ENCODE data around the gene KCNMB4.
A peak's percentile ranks its signal among the peaks of the same experiment; 100 is the strongest.
"Not testable (repeated sequence)": the region's sequence is repeated elsewhere in the genome, so short reads cannot be mapped to it uniquely, and the experiment has no call there.

The KCNMB4 gene

DNA sequence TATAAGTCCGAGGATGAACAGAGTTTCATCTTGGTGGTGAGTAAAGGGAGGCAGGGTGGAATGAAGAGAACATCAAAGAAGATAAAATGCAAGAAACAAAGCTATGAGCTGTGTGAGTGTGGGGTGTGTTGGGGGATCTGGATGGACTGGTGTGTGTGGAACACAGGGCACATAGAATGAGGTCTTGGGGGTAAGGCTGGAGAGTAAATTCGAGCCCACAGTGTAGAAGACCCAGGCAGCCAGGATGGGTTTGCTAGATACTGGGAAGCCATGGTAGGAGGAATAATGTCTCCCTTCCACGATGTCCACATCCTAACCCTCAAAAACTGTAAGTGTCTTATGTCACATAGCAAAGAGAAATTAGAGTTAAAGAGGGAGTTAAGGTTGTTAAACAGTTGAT is 6.8 kb downstream of the KCNMB4 start:
- no peak for DNase-seq (ENCODE audit: low read depth)

GRCh38 chr12:70379846-70380245 is 13.8 kb downstream of the KCNMB4 start:
- no peak for DNase-seq (ENCODE audit: low read depth)

DNA sequence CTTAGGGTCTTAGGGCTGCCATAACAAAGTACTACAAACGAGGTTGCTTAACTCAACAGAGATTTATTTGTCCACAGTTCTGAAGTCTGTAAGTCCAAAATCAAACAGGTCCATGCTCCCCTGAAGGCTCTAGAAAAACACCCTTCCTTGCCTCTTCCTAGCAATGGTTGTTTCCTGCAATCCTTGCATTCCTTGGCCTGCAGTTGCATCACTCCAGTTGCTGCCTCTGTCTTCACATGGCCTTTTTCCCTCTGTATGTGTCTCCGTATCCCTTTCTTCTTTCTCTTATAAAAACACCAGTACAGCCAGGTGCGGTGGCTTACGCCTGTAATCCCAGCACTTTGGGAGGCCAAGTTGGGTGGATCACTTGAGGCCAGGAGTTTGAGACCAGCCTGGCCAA is 17.4 kb downstream of the KCNMB4 start:
- DNase-seq (ENCODE audit: low read depth), result no peak

GRCh38 chr12:70383886-70384285 is 17.8 kb downstream of the KCNMB4 start:
- no peak for DNase-seq (ENCODE audit: low read depth)

DNA sequence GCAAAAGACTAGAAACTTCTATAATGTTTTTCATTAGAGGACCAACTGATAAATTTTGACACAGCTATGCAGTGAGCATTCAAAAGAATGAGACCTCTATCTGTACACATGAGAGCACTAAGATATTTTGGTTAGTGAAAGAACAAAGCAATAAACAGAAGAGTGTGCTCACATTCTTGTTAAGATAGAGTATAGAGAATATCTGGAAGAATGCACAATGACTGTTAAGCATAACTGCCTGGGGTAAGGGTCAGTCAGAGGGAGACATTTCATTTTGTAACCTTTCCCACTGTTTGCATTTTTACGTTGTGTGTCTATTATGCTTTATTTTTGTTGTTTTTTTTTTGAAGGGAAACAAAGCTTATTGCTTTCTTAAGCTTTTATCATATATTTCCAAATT is 20.7 kb downstream of the KCNMB4 start:
- no peak for DNase-seq (ENCODE audit: low read depth)

DNA sequence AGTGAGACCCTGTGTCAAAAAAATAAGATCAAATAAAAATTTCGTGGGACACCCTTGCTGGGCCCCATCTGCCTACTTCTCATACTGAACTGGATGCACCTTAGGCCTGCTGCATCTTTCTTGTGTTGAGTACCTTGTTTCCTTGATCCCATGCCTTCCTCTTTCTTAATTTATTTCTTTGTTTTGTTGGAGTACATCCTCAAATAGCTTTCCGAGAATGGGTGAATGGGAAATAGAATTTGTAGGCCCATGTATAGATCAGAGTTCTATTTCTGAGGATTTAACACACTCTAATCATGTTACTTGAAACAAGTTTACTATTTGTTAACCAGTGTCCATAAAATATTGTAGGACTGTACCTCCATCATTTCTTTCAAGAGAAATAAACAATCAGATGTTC is 23.6 kb downstream of the KCNMB4 start:
- no peak for DNase-seq (ENCODE audit: low read depth)

- not testable (repeated sequence) for DNase-seq (ENCODE audit: low read depth)
Measured at GRCh38 chr12:70392631-70393030, 26.5 kb downstream of the KCNMB4 start.

DNA sequence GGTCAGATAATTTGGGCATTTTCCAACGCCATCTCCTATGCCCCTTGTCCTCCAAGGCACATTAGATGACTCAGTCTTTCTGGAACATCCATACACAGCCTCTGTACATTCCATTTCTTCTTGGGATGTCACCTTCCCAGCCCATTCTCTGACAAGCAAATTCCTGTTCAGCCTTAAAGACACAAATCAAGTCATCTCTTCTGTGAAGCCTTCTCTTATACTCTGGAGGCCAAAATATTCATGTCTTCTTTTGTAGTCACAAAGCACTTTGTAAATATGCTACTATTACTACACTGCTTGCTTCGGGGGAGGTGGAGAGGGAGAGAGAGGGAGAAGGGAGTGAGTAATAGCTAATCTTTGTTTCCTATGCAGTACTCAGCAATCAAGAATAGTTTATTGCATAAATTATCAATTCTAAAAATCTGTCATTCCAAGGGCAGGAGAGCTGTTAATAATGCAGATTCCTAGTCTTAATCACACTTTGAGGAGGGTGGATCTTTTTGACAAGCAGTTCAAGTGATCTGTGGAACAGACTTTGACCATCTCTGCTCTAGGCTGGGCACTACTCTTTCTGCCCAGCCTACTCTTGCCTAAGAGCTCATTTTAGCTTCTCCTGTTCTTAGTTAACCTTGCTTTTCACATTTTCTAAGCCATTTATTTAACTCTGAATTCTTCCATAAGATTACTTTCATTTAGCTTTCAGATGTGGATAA is 27.9 kb downstream of the KCNMB4 start:
- peak; percentile 10 for DNase-seq (ENCODE audit: low read depth)

DNA sequence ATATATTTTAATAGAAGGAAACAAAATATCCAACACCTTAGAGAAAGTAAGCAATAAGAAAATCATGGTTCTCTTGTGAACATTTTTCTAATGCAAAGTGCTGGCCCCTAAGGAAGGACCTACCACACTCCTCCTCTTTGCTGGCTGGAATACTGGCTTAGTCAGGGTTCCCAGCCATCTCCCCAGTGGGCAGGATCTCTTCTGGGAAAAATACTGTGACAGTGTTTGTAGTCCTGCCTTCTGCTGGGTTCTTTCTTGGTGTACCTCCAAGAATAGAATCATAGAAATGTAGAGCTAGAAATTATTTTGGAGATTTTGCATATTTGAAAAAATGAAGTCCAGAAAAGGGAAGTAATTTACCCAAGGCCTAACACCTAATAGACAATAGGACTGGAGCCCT is 31.9 kb downstream of the KCNMB4 start:
- no peak for DNase-seq (ENCODE audit: low read depth)

DNA sequence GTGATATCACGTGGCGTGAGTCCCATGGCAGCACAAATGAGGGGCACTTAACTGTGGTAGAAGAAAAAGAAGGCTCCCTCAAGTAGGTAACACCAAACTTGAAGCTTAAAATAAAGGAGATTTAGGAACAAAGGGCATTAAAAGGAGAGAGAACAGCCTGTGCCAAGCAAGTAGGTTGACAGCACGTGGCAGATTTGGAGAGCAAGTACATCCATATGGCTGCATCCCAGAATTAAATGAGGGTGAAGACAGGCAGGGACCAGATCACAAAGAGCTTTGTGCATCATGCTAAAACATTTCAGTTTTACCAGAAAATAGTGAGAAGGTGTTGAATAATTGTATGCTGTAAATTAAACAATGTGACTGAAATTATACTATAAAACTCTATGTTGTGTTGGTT is 32.8 kb downstream of the KCNMB4 start:
- DNase-seq (ENCODE audit: low read depth), result no peak

GRCh38 chr12:70399311-70399710 is 33.2 kb downstream of the KCNMB4 start:
- DNase-seq (ENCODE audit: low read depth), result no peak

DNA sequence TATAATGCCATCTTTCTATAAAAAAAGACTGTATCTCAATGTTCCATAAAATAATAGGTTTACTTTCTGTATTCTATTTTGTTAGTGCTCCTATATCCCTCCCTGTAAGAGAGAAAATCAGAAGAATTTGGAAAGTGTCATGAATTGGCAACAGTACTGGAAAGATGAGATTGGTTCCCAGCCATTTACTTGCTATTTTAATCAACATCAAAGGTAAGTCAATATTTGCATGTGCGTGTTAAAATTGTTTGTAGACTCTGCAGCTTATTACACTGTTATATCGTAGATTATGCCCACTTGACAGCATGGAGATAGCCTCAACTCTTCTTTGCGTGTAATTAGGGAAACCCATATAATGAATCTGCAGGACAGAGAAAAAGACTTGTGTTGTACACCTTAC is 34.0 kb downstream of the KCNMB4 start:
- DNase-seq (ENCODE audit: low read depth), result no peak

GRCh38 chr12:70402597-70402996 is 36.5 kb downstream of the KCNMB4 start:
- DNase-seq (ENCODE audit: low read depth), result no peak

- DNase-seq (ENCODE audit: low read depth), result no peak
Measured at GRCh38 chr12:70403826-70404225, 37.7 kb downstream of the KCNMB4 start.

DNA sequence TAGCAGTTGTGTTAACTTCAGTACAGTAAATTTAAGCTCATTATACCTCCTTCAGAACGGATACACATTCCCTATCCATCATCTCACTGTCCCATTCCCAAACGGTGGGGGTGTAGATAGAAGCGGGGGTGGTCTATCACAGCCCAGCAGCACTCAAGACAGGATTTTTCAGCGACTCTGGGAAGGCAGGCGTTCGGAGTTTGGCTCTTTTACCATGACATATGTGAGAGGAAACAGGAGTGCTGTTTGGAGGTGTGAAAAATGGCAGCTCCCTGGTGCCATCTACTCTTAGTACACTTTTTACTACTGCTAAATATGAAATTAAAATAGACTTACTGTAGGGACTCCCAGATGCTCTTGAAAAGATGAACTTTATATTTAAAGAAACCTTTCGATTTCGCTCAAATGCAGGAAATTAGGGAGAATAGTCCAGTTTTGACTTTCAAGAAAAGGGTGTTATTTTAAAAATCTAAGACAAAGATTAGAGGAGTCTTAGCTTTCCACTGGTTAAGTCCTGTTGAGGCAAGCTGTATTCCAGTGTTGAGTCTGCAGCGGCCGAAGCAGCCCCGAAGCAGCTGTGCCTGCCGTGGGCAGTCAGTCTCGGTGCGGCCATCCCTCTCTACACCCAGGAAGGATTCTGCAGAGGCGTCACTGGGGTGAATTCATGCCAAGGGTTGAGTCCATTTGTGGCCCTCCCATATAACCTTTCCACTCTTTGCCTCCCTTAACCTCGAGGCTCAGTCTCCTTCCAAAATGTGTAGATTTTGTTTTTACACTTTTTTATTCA is 42.1 kb downstream of the KCNMB4 start:
- DNase-seq (ENCODE audit: low read depth), result no peak

DNA sequence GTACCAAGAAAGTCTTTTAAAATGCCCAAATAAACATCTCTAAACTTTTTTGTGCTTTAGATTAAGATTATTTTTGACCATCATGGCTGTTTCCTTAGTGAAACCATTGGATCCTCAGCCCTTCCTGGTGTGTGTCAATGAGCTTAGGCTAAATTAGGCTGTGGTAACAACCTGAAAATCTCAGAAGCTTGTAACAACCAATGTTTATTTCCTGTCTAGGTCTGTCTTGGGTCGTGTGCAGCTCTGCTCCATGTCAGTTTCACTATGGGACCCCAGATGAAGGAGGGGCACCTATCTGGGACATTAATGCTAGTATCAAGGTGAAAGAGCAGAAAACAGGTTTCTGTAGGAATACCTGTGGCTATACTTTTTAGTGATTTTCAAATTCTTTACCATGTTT is 49.9 kb downstream of the KCNMB4 start:
- DNase-seq (ENCODE audit: low read depth), result no peak

GRCh38 chr12:70417121-70417520 is 51.0 kb downstream of the KCNMB4 start:
- DNase-seq (ENCODE audit: low read depth), result no peak

DNA sequence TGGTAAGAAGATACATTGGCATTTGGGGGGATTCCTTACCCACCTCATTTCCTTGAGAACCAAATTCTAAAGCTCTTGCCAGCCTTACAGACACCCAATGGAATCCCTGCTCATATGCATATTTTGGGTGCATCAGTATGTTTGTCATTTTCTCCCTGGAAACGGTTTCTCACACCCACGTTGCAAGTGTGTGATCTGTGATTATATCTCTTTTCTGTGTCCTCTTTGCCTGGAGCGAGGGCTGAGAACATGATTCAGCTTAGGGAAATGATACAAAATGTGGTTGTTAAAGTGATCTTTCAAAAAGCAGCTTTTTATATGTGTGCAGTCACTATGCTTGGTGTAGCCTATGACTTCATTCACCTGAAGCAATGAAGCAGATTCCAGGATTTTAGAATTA is 52.0 kb downstream of the KCNMB4 start:
- DNase-seq (ENCODE audit: low read depth), result no peak

GRCh38 chr12:70422631-70423030 is 56.5 kb downstream of the KCNMB4 start:
- no peak for DNase-seq (ENCODE audit: low read depth)

- no peak for DNase-seq (ENCODE audit: low read depth)
Measured at GRCh38 chr12:70426620-70427019, 60.5 kb downstream of the KCNMB4 start.

- DNase-seq (ENCODE audit: low read depth), result no peak
Measured at GRCh38 chr12:70427611-70428010, 61.5 kb downstream of the KCNMB4 start.

- no peak for DNase-seq (ENCODE audit: low read depth)
Measured at GRCh38 chr12:70430400-70430799, 64.3 kb downstream of the KCNMB4 start.

DNA sequence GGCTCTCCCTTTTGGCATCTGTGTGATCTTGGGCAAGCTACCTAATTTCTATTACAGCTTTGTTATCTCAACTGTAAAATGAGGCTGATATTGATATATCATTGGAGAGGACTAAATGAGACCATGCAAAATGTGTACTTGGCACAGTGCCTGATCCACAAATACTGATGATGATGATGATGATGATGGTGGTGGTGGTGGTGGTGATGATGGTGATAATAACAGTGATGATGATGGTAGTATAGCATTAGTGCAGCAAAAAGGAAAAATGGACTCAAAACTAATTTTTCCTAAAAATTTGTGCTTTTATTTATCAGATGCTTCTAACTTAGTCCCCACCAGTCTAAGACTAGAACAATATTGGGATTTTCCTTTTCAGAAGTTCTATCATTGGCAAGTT is 70.7 kb downstream of the KCNMB4 start:
- no peak for DNase-seq (ENCODE audit: low read depth)
